HEK293T (cell line): ENCODE data around the gene ARRDC1.
"Not testable (repeated sequence)": the region's sequence is repeated elsewhere in the genome, so short reads cannot be mapped to it uniquely, and the experiment has no call there.

ENCODE experiments used
- ELF4 ChIP-seq: fragments of 450-650 bp; IDR thresholded peaks from 2 replicates; pipeline ENCODE4 v1.6.1; 2017; ENCODE audit warnings: antibody characterized with exemption
- FOXM1 ChIP-seq: fragments of 450-650 bp; IDR thresholded peaks from 2 replicates; pipeline ENCODE4 v1.6.1; 2017; ENCODE audit warnings: mild to moderate bottlenecking, borderline replicate concordance
- LEF1 ChIP-seq: fragments of 450-650 bp; IDR thresholded peaks from 2 replicates; pipeline ENCODE4 v1.6.1; 2017; ENCODE audit warnings: mild to moderate bottlenecking, borderline replicate concordance
- SP1 ChIP-seq: fragments of 450-650 bp; IDR thresholded peaks from 2 replicates; pipeline ENCODE4 v1.6.1; 2017

DNA sequence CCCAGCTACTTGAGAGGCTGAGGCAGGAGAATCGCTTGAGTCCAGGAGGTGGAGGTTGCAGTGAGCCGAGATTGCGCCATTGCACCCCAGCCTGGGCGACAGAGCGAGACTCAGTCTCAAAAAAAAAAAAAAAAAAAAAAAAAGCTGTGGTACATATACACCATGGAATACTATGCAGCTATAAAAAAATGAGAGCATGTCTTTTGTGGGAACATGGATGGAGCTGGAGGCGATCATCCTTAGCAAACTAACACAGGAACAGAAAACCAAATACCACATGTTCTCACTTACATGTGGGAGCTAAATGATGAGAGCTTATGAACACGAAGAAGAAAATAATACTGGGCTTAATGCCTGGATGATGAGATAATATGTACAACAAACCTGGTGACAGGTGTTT is 8.9 kb upstream of the ARRDC1 start:
- TF ChIP-seq LEF1, SP1, FOXM1, ELF4: not testable (repeated sequence)
